ENCODE data around the gene RNF212B.

DNA sequence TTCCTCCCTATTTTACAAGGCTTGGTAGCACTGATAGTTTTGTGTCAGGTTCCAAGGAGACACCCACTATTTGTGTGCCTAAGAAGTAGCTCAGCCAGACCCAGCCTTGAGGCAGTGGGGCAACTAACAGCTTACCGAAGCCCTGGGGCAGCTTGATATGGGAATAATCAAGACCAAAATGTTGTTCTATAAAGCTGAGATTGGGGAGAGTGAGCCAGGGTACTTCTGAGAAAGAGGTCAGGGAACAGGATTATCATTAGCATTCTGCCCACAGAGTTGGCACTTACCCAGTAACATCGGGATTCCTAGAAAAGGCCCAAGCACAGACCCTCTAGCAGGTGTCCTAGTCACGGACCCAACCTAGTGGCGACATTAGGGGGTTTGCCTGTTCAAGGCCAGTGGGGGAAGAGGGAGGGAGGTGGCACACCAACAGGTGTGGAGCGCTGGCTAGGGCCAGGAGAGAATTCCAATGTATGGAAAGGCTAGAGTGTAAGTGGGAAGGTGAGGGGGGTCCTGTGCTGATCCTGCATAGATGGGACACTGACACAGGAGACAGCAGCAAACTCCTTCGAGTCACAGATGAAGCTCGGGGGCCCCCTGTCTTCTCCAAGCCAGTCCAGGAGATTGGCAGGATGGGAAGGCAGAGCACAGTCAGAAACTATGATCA is 60.0 kb downstream of the RNF212B start:
- no peak for TF ChIP-seq FOXM1 (IDR thresholded peaks at IDR 0.05; ENCODE audit: borderline replicate concordance)
- TF ChIP-seq HDGF (IDR thresholded peaks at IDR 0.05; ENCODE audit: borderline replicate concordance): no peak
- no peak for TF ChIP-seq FOXA1 (IDR thresholded peaks at IDR 0.05)
- TF ChIP-seq ARNT (IDR thresholded peaks at IDR 0.05): no peak
- TF ChIP-seq FOXK2 (IDR thresholded peaks at IDR 0.05): no peak
- TF ChIP-seq SP1 (IDR thresholded peaks at IDR 0.05): no peak
- TF ChIP-seq ZNF384 (IDR thresholded peaks at IDR 0.05): no peak
- no peak for TF ChIP-seq ELF4 (IDR thresholded peaks at IDR 0.05)
- no peak for TF ChIP-seq CTBP1 (IDR thresholded peaks at IDR 0.05; ENCODE audit: borderline replicate concordance)
- no peak for TF ChIP-seq BHLHE40 (IDR thresholded peaks at IDR 0.05; ENCODE audit: borderline replicate concordance)
- no peak for TF ChIP-seq L3MBTL2 (conservative IDR thresholded peaks at IDR 0.05)

Data from HEK293T (cell line).